Hematopoietic multipotent progenitor cell treated with erythropoietin and hydrocortisone succinate and interleukin-3 and kit ligand, for 15 days (in vitro differentiated cells): Measurements from ENCODE around the gene TMEM134.
"Not testable (repeated sequence)": the region's sequence is repeated elsewhere in the genome, so short reads cannot be mapped to it uniquely, and the experiment has no call there.

Experiments used
- DNase-seq: peaks from one replicate; pipeline ENCODE4 v3.0.0-alpha.2; 2015; ENCODE audit warnings: low spot score

TMEM134 gene

GRCh38 chr11:67468759-67469507 is at the start of gene TMEM134:
TSS of gene TMEM134 (minus strand) at chr11:67469251. CDS start at chr11:67469192, 59 bp downstream.
- peak; percentile 91 for DNase-seq

GRCh38 chr11:67517784-67518552 is 48.9 kb upstream of the TMEM134 start:
- no peak for DNase-seq

- no peak for DNase-seq
These were observed 47.8 kb upstream of the TMEM134 start for GRCh38 chr11:67516806-67517205.

GRCh38 chr11:67514116-67514515 is 45.1 kb upstream of the TMEM134 start:
- DNase-seq, result no peak

- DNase-seq, result not testable (repeated sequence)
These were observed 42.5 kb upstream of the TMEM134 start for GRCh38 chr11:67511558-67511957.

- DNase-seq, result no peak
These were observed 40.9 kb upstream of the TMEM134 start for GRCh38 chr11:67510023-67510345.

GRCh38 chr11:67508486-67509121 is 39.6 kb upstream of the TMEM134 start:
- peak; percentile 96 for DNase-seq

GRCh38 chr11:67507864-67508485 is 38.9 kb upstream of the TMEM134 start, which contains the start of gene CDK2AP2:
TSS of gene CDK2AP2 (minus strand) at chr11:67508162. CDS start at chr11:67508082, 80 bp downstream.
- peak; percentile 97 for DNase-seq

GRCh38 chr11:67507242-67507863 is 38.3 kb upstream of the TMEM134 start:
- no peak for DNase-seq

- DNase-seq, result no peak
These were observed 37.5 kb upstream of the TMEM134 start for GRCh38 chr11:67506426-67507051.

- peak; percentile 88 for DNase-seq
These were observed 36.8 kb upstream of the TMEM134 start for GRCh38 chr11:67505605-67506396.

GRCh38 chr11:67504950-67505581 is 36.0 kb upstream of the TMEM134 start, which contains the start of gene PITPNM1:
TSS of gene PITPNM1 (minus strand) at chr11:67505363. CDS start at chr11:67504180, 1,183 bp downstream.
- DNase-seq, result no peak

GRCh38 chr11:67504005-67504949 is 35.2 kb upstream of the TMEM134 start:
- DNase-seq, result no peak

- DNase-seq, result no peak
These were observed 34.3 kb upstream of the TMEM134 start for GRCh38 chr11:67503119-67504004.

- DNase-seq, result no peak
These were observed 33.4 kb upstream of the TMEM134 start for GRCh38 chr11:67502328-67502979.

GRCh38 chr11:67501854-67502253 is 32.8 kb upstream of the TMEM134 start:
- no peak for DNase-seq
